Measurements from ENCODE around the gene REXO4. TPM values are rescaled to one million over a fixed set of nuclear protein-coding genes. Genes with fewer than 3 reads are reported as not detected.

The REXO4 gene
- total RNA-seq, 1 donor from 2014 or later = 17.9 TPM

DNA sequence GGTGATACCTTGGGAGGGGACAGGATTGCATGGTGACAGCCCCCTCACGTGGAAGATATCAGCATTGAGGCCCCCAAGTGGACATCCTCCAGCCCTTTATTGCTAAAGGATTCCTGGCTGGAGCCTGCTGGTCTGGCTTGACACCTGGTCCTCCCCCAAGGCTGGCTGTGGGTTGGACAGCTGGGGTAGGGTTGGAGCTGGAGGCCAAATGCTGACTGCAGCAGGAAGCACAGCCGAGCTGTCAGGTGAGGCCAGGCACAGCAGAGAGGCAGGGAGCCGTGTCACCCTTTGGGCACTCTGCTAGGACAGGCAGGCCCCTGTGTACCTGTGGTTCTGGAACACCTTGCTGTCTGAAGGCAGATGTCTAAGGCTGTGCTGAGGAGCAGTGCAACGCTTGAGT, 44.2 kb upstream of the REXO4 start:
- Histone ChIP-seq H3K36me3 (no peaks in the 10 kb centered on the region), H3K9me3 (ENCODE audit: low read depth) (no peaks in the 10 kb centered on the region), H3K4me3 (no peak overlapping the region), H3K79me2 (ENCODE audit: low read depth) (peaks cover 16% of the 10 kb centered on the region), H3K4me1 (peaks cover 9% of the 10 kb centered on the region), H4K20me1 (ENCODE audit: low read depth) (peaks cover 36% of the 10 kb centered on the region), H3K4me2 (no peak overlapping the region), H2AFZ (replicated peaks) (no peak overlapping the region), H3F3A (ENCODE audit: low read depth) (peaks cover 14% of the 10 kb centered on the region), H3K27ac (no peak overlapping the region), H3K9ac (no peak overlapping the region), H3K27me3 (peaks cover 5% of the 10 kb centered on the region)
- TF ChIP-seq EZH2 (IDR thresholded peaks at IDR 0.05) (no peak), EZH2phosphoT487 (IDR thresholded peaks at IDR 0.05) (no peak)
- TF ChIP-seq, protein P1, sequence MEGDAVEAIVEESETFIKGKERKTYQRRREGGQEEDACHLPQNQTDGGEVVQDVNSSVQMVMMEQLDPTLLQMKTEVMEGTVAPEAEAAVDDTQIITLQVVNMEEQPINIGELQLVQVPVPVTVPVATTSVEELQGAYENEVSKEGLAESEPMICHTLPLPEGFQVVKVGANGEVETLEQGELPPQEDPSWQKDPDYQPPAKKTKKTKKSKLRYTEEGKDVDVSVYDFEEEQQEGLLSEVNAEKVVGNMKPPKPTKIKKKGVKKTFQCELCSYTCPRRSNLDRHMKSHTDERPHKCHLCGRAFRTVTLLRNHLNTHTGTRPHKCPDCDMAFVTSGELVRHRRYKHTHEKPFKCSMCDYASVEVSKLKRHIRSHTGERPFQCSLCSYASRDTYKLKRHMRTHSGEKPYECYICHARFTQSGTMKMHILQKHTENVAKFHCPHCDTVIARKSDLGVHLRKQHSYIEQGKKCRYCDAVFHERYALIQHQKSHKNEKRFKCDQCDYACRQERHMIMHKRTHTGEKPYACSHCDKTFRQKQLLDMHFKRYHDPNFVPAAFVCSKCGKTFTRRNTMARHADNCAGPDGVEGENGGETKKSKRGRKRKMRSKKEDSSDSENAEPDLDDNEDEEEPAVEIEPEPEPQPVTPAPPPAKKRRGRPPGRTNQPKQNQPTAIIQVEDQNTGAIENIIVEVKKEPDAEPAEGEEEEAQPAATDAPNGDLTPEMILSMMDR (IDR thresholded peaks at IDR 0.05) = no peak
- no peak overlapping the region for H3K27ac Mint-ChIP-seq
- no peak overlapping the region for H3K4me3 Mint-ChIP-seq
- no peak for DNase-seq (ENCODE audit: low spot score)
- H3K36me3 Mint-ChIP-seq = peaks cover 3% of the 10 kb centered on the region
- H3K9me3 Mint-ChIP-seq = no peaks in the 10 kb centered on the region
- H3K4me1 Mint-ChIP-seq = peaks cover 28% of the 10 kb centered on the region
- H3K27me3 Mint-ChIP-seq (ENCODE audit: insufficient read depth, low read depth) = peaks cover 3% of the 10 kb centered on the region

DNA sequence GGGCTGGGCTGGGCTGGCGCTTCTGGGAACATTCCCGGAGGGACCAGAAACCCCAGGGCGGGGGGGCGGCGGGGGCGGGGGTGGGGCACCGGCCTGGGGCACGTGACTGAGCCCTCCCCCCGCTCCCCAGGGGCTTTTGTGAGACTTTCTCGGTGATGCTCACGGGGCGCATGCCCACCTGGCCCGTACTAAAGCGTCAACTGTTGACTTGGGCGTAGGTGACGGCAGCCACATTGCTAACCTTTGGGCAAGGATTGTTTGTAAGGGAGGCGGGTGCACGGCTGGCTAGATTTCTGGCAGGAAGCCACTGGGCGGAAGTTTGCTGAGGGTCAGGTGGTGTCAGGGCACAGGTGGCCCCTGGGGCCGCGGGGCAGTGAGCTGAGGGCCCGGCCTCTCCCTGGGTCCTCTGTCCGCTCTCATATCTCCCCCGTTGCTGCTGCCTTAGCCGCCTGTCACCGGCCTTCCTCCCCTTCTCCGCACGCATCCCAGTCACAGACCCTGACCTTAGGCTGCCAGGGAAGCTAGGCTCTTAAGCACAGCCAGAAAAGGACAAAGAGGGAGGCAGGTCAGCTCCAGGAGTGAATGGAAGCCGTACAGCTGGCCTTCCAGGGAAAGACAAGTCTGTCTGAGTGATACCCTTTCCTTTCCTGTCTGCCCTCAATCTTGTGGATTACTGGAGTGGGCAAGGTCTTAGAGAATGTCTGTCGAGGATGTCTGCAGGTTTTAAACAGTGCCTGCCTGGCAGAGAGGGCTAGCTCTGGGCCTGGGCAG, 42.8 kb upstream of the REXO4 start:
- Histone ChIP-seq H3K36me3 (no peaks in the 10 kb centered on the region), H3K4me3 (peak overlapping the region; percentile 69), H3K9ac (no peak overlapping the region), H3K27me3 (peaks cover 5% of the 10 kb centered on the region), H3K27ac (peak overlapping the region; percentile 82), H3K9me3 (ENCODE audit: low read depth) (no peaks in the 10 kb centered on the region), H3F3A (ENCODE audit: low read depth) (peaks cover 14% of the 10 kb centered on the region), H2AFZ (replicated peaks) (peak overlapping the region; percentile 15), H3K4me2 (peak overlapping the region; percentile 98), H3K4me1 (peaks cover 9% of the 10 kb centered on the region), H3K79me2 (ENCODE audit: low read depth) (peaks cover 16% of the 10 kb centered on the region), H4K20me1 (ENCODE audit: low read depth) (peaks cover 34% of the 10 kb centered on the region)
- H3K27me3 Mint-ChIP-seq (ENCODE audit: insufficient read depth, low read depth) = peaks cover 3% of the 10 kb centered on the region
- peak overlapping the region; percentile 63 for H3K27ac Mint-ChIP-seq
- peaks cover 2% of the 10 kb centered on the region for H3K36me3 Mint-ChIP-seq
- peak; percentile 74 for DNase-seq (ENCODE audit: low spot score)
- peak overlapping the region; percentile 89 for H3K4me3 Mint-ChIP-seq
- H3K4me1 Mint-ChIP-seq = peaks cover 28% of the 10 kb centered on the region
- TF ChIP-seq, protein P1 (IDR thresholded peaks at IDR 0.05) = no peak
- TF ChIP-seq EZH2 (IDR thresholded peaks at IDR 0.05) (no peak), EZH2phosphoT487 (IDR thresholded peaks at IDR 0.05) (no peak)
- H3K9me3 Mint-ChIP-seq = no peaks in the 10 kb centered on the region

DNA sequence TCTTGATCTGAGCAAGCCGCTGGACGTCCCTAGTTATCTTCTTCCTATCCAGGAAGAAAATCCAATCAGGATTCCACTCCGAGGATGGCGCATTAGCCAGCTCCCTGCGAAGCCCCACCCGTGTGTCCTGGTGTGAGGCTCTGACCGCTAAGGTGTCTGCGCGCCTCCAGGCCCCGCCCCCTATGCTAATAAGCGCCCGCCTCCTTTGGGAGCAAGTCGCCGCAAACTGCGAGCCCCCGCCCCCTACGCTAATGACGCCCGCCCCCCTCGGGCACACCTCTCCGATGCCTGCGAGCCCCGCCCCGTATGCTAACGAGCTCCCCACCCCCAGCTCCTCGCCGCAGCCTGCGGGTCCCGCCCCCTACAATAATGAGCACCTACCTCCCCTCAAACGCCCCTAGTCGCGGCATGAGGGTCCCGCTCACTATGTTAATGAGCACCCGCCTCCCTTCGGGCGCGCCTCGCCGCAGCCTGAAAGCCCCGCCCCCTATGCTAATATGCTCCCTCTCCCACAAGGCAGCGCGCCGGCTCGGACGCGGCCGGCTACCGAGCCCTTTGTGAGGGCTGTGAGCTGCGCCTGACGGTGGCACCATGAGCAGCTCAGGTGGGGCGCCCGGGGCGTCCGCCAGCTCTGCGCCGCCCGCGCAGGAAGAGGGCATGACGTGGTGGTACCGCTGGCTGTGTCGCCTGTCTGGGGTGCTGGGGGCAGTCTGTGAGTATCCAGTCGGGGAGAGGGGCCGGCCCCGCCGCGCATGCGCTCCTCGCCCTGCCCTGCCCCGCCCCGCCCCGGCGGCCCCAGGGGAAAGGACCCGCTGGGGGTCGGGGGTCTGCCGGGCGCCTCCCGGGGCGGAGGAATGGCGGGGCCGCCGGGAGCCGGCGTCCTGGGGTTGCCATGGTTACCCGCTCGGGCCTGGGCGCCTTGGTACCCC, 41.9 kb upstream of the REXO4 start, which contains the start of gene CACFD1:
Gene CACFD1 (plus strand): TSS at position 503 of the 929 bp plus-strand sequence. CDS start 89 bp downstream, at position 592.
- H3K4me3 ChIP-seq = peak within 1 kb of the TSS; percentile 69
- H3K27me3 ChIP-seq = peaks cover 5% of the 10 kb centered on the region
- TF ChIP-seq EZH2phosphoT487 (IDR thresholded peaks at IDR 0.05) (no peak), EZH2 (IDR thresholded peaks at IDR 0.05) (no peak)
- TF ChIP-seq, protein P1 (IDR thresholded peaks at IDR 0.05) = no peak
- peaks cover 34% of the 10 kb centered on the region for H4K20me1 ChIP-seq (ENCODE audit: low read depth)
- no peaks in the 10 kb centered on the region for H3K36me3 ChIP-seq
- no peak within 1 kb of the TSS for H3K9ac ChIP-seq
- peak within 1 kb of the TSS; percentile 98 for H3K4me2 ChIP-seq
- Mint-ChIP-seq H3K4me3 (peak within 1 kb of the TSS; percentile 89), H3K4me1 (peaks cover 28% of the 10 kb centered on the region), H3K9me3 (no peaks in the 10 kb centered on the region), H3K27ac (peak within 1 kb of the TSS; percentile 63), H3K27me3 (ENCODE audit: insufficient read depth, low read depth) (peaks cover 3% of the 10 kb centered on the region), H3K36me3 (no peaks in the 10 kb centered on the region)
- H3K4me1 ChIP-seq = peaks cover 9% of the 10 kb centered on the region
- no peaks in the 10 kb centered on the region for H3K9me3 ChIP-seq (ENCODE audit: low read depth)
- peak; percentile 100 for DNase-seq (ENCODE audit: low spot score)
- H3K79me2 ChIP-seq (ENCODE audit: low read depth) = peaks cover 16% of the 10 kb centered on the region
- peak within 1 kb of the TSS; percentile 84 for H2AFZ ChIP-seq (replicated peaks)
- H3F3A ChIP-seq (ENCODE audit: low read depth) = peaks cover 14% of the 10 kb centered on the region
- peak within 1 kb of the TSS; percentile 82 for H3K27ac ChIP-seq

Measured in neural progenitor cell (in vitro differentiated cells).